Raji (cell line): ENCODE results near the gene ADRA1B.

Experiments
- POLR2A ChIP-seq: IDR thresholded peaks from 2 replicates; pipeline ENCODE4 v1.6.1; 2011; ENCODE audit warnings: low read depth, low read length, control low read depth; ENCODE audit not compliant: insufficient read depth

The ADRA1B gene

DNA sequence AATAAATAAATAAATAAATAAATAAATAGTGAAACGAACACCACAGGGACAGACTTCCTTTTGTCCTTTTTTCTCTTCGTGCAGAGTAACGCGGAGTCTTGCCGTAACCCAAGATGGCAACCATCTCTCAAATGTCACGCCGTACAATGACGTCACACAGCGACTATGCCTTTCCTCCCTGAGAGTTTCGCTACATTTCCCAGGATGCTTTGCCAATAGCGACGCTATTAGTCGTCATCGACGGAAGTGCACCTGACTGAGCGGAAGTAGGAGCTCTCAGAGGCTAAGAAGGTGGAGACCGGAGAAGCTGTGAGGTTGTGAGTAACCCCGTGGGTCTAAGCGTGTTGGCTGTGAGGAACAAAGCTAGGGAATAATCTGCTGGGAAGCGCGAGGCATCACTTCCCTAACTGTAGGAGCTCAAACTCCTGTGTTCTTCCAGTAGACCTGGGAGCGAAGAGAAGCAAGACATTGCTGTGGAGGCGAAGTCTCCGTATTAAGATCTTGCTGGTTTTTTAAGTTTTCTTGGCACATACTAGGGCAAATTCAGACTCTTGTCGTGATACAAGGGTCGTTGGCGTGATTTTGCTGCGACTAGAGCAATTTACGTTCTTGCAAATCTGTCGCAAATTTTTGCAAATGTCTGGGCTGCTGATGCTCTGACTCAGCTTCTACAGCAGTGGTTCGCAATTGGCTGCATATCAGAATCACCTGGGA, 92.8 kb downstream of the ADRA1B start, which contains the start of gene TTC1:
Gene TTC1 (plus strand): TSS at position 263 of the 714 bp plus-strand sequence. CDS start 1,390 bp downstream, outside the sequence.
- TF ChIP-seq POLR2A: peak; percentile 96

- no peak for TF ChIP-seq POLR2A
Measured at GRCh38 chr5:160009591-160009989, 93.3 kb downstream of the ADRA1B start.

DNA sequence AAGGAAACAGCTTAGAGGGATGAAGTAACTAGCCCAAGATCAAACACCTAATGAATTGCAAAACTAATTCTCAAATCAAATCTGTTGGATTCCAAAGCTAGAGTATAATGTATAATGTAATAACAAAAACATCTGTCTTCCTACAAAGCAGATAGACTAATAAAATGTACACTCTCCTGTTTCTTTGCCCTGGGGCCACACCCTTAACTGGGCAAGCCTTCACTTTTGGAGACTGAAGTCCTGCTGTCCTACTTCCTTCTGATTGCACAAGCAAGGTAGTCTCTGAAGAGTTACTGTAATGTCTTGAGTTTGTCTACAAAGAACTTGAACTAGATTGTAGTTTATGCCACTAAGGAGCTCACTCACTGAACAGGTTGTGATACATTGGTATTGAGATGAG, 95.2 kb downstream of the ADRA1B start:
- no peak for TF ChIP-seq POLR2A

GRCh38 chr5:160018945-160019625, 102.8 kb downstream of the ADRA1B start:
- TF ChIP-seq POLR2A: no peak

DNA sequence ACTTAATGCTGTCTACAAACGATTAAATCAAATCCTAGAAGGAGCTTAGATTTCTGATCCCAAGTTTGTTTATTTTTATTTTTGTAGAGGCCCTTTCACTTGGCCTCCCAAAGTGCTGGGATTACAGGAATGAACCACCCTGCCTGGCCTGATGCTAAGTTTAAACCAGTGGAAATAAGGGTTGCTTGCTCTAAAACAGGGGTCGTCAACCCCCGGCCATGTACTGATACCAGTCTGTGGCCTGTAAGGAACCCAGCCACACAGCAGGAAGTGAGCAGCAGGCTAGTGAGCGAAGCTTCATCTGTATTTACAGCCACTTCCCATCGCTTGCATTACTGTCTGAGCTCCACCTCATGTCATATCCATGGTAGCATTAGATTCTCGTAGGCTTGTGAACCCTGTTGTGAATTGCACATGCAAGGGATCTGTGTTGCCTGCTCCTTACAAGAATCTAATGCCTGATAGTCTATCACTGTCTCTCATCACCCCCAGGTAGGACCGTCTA, 104.0 kb downstream of the ADRA1B start:
- no peak for TF ChIP-seq POLR2A

DNA sequence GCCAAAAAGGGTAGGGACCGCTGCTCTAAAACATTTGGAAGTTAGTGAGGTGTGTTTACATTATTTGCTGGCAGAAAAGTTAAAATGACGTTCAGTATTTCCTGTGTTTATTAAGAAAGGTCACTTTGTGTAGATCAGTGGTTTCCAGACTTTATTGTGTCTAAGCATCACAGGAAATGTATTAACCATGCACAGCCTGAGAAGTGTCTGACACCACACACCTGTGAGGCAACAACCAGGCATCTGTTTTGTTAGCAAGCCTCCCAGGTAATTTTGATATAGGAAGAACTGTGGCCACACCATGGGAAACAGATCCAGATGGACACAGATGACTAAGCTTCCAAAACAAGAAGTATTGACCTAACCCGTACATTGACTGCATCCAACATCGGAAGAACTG, 104.7 kb downstream of the ADRA1B start:
- no peak for TF ChIP-seq POLR2A

DNA sequence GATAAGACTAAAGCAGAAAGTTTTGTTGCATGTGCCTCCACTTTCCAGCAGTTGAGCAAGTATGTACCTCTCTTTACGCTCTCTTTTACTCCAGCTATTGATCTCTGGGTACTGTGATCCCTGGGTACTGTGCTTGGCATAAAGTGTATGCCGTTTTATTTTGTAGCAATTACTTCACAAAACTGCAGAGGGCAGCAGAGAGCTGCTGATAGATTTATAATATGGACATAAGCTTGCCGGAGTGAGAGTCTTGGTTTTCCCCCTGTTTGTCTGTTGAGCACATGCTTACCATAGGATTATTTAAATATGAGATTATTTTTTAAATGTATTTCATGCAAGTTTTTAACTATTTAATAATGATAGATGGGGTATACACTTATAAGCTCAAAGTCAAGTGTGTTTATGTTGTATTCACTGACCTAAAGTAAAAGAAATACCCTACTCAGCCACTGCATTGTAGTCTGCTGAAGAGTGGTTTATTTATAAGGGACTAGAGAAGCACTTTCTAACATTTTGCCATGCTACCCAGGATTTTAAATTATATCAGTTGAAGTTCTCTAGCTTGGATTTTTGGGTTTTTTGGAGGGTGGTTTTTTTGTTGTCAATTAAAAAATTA, 105.7 kb downstream of the ADRA1B start:
- TF ChIP-seq POLR2A: no peak
